Stimulated activated memory B cell treated with anti-CD40 and anti-IgM and Interleukin-4, amounts not matched to agents 10 μg/mL and 1 μg/mL and 100 μg/mL, for 72 hours (primary cell): ENCODE results near the gene NFIL3.

ENCODE experiments used
- ATAC-seq: fragments of 150-1000 bp; cut with Tn5 transposase; 2 replicates; pipeline ENCODE4 v1.10.0; 2021
- H3K27ac Mint-ChIP-seq: one replicate; pipeline ENCODE4 v1.8.0; 2022; ENCODE audit warnings: mild to moderate bottlenecking, mixed read lengths
- H3K27me3 Mint-ChIP-seq: one replicate; pipeline ENCODE4 v1.8.0; 2022; ENCODE audit warnings: mixed read lengths
- H3K36me3 Mint-ChIP-seq: one replicate; pipeline ENCODE4 v1.8.0; 2022; ENCODE audit warnings: mixed read lengths
- H3K4me1 Mint-ChIP-seq: one replicate; pipeline ENCODE4 v1.8.0; 2022; ENCODE audit warnings: mixed read lengths
- H3K4me3 Mint-ChIP-seq: one replicate; pipeline ENCODE4 v1.8.0; 2022; ENCODE audit warnings: mild to moderate bottlenecking, moderate library complexity, mixed read lengths
- H3K9me3 Mint-ChIP-seq: one replicate; pipeline ENCODE4 v1.8.0; 2022; ENCODE audit warnings: mixed read lengths

NFIL3 gene

DNA sequence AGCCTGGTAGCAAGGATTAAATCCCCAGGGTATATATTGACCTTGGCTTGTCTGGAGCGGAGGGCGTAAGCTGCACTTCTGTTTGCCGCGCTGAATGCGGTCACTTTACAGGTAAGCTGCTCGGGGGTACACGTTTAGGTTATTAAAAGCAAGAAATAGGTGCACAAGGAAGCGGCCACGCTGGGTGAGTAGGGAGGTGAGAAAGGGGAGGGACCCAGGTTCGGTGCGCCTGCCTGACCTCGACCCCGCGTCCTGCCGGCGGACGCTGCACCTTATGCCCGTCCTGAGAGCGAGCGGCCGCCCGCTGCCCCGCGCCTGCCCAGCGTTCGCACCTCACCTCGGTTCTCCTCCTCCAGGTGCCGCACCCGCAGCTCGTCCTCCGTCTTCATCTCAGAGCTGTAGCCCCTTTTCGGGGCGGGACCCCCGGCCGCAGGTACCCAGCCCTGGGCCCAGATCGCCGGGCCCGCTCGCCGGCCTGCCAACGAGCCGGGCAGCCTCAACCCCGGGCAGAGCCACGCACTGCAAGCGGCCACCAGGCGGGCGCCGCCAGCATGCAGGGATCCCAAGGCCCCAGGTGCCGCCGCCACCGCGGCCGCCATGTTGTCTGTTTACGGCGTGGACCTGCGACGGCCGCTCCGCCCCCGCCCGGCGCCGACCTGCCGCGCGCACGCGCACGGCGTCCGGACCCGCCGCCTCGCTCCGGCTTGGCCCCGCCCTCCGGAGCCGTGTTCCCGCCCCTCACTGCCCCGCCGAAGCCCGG lies 62.2 kb downstream of the NFIL3 start, which contains the start of gene AUH:
Gene AUH, minus strand, starts transcription at position 628 of the 760 bp plus-strand sequence. Its CDS starts 29 bp downstream, at position 599.
- peaks cover 46% of the 10 kb centered on the region for H3K4me1 Mint-ChIP-seq
- peak; percentile 91 for ATAC-seq
- no peaks in the 10 kb centered on the region for H3K27me3 Mint-ChIP-seq
- no peaks in the 10 kb centered on the region for H3K9me3 Mint-ChIP-seq
- peak within 1 kb of the TSS; percentile 96 for H3K4me3 Mint-ChIP-seq
- peak within 1 kb of the TSS; percentile 85 for H3K27ac Mint-ChIP-seq
- H3K36me3 Mint-ChIP-seq: peaks cover 47% of the 10 kb centered on the region

- peak; percentile 70 for ATAC-seq
- peaks cover 53% of the 10 kb centered on the region for H3K4me1 Mint-ChIP-seq
- peaks cover 54% of the 10 kb centered on the region for H3K36me3 Mint-ChIP-seq
- no peaks in the 10 kb centered on the region for H3K9me3 Mint-ChIP-seq
- no peaks in the 10 kb centered on the region for H3K27me3 Mint-ChIP-seq
- H3K4me3 Mint-ChIP-seq: peak overlapping the region; percentile 96
- H3K27ac Mint-ChIP-seq: peak overlapping the region; percentile 85
Observed at GRCh38 chr9:91360551-91361290, 62.9 kb downstream of the NFIL3 start.

DNA sequence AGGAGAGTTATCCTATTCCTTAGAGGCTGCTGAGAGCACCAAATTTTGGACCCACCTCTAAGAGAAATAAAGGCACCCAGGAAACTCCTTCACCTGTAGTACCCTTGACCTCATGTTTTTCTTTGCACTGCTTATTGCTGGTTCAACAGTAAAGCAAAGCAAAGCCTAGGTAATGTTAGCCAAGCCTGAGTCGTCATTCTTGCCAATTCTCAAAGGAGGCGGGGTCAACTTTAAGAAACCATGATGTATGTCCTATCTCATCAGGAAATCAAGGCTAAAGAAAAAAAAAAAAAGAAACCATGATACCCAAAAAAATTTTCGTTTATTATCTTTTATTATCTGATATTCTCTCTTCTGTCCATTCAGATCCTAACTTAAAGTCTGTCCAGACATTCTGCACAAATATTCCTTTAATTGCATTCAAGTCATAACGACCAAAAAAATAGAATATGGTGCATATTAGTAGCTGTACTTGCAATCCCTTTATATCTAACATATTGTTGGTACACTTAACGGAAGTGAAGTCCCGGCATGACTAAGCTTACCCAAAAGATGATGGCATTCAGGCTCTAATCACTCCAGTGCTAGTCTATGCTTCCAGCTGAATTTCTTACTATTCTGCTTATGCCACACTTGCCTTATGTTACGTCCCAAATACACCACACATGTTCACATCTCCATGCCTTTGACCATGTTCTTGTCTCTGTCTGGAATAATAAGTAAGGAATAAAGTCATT lies 63.7 kb downstream of the NFIL3 start:
- Mint-ChIP-seq H3K4me3 (peak overlapping the region; percentile 96), H3K4me1 (peaks cover 57% of the 10 kb centered on the region), H3K27ac (peak overlapping the region; percentile 85), H3K9me3 (no peaks in the 10 kb centered on the region), H3K27me3 (no peaks in the 10 kb centered on the region), H3K36me3 (peaks cover 62% of the 10 kb centered on the region)
- ATAC-seq: no peak

DNA sequence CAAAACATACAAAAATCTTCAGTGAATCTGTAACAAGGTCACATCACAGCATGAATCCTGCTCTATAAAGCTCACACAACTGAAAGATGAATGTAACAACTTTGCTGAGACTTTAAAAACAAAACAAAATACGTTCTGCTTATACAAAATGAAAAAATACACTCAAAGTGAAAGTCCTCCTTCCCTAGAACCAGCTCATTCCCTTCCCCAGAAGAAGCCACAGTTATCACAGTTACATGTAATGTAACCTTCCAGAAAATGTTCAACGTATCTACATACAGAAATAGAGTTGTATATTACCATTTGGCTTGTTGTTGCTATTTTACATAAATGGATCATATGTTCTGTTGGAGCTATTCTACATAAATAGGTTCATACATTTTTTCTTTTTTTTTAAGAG lies 64.5 kb downstream of the NFIL3 start:
- Mint-ChIP-seq H3K9me3 (no peaks in the 10 kb centered on the region), H3K4me3 (peak overlapping the region; percentile 96), H3K36me3 (peaks cover 69% of the 10 kb centered on the region), H3K4me1 (peaks cover 62% of the 10 kb centered on the region), H3K27ac (peak overlapping the region; percentile 85), H3K27me3 (no peaks in the 10 kb centered on the region)
- ATAC-seq: peak; percentile 52
